OCI-M1 (cell line): ENCODE data around the gene C21orf58.
"Not testable (repeated sequence)": the region's sequence is repeated elsewhere in the genome, so short reads cannot be mapped to it uniquely, and the experiment has no call there.

Experiments
- DNase-seq: peaks from one replicate; lab custom pipeline; 2025; lab: John Stamatoyannopoulos, UW

C21orf58 gene

GRCh38 chr21:46324390-46325072, 861 bp upstream of the C21orf58 start:
- peak; percentile 94 for DNase-seq

DNA sequence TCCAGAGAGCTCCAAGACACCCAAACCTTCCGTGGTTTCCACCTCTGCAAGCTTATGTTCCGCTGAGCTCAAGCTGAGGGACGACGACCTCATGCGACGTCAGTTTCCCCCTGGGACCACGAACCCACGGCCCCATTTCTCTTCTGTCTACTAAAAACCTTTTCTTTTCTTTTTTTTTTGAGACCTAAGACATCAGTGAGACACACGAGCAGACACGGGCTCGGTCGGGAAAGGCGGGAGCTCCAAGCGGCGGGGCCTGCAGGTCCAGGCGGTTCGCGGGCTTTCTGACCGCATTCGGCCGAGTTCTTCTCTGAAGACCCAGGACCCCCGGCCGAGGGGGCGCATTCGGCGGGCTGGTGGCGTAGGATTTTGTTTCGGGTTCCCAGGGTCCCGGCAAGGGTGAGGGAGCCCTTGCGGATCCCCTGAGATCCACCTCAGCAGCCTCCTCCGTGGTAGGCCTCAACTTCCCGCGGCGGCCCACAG, 402 bp downstream of the C21orf58 start:
- DNase-seq = peak; percentile 62

GRCh38 chr21:46322351-46323226, 1.1 kb downstream of the C21orf58 start:
- DNase-seq = peak; percentile 61

- peak; percentile 98 for DNase-seq
These were observed 3.3 kb downstream of the C21orf58 start for GRCh38 chr21:46320331-46320801.

DNA sequence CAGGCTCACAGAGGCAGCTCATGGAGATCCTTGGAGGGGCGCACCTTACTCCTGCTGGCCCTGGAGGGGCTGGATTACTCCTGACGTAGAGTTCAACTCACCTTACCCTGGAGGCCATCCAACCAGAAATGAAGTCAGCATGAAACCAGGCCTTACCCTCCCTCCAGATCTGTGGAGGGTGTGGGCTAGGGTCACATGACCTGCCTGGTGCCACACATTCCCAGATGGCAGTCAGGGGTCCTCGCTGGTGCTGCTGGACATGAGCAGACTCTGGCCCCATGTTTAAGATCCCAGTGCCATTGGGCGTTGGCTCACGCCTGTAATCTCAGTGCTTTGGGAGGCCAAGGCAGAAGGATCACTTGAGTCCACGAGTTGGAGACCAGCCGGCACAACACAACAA, 4.5 kb downstream of the C21orf58 start:
- DNase-seq = no peak

DNA sequence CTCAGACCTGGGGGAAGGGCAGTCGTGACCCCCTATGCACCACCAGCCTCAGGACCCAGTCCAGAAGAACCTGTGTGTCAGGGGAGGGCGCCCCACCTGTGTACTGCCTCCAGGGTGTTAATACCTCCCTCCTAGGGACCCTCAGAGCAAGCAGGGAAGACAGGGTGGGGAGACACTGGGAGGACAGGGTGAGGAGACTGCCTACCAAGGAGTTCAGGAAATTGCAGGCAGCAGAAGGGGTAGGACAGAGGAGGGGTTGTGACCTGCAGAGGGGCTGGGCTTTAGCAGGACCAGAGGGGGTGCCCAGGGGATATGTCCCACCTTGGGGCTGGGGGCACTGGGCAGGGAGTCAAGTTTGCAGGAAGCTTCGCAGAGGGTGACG, 5.2 kb downstream of the C21orf58 start:
- no peak for DNase-seq

- DNase-seq = no peak
These were observed 5.8 kb downstream of the C21orf58 start for GRCh38 chr21:46317710-46318463.

- no peak for DNase-seq
These were observed 6.9 kb downstream of the C21orf58 start for GRCh38 chr21:46316708-46317324.

DNA sequence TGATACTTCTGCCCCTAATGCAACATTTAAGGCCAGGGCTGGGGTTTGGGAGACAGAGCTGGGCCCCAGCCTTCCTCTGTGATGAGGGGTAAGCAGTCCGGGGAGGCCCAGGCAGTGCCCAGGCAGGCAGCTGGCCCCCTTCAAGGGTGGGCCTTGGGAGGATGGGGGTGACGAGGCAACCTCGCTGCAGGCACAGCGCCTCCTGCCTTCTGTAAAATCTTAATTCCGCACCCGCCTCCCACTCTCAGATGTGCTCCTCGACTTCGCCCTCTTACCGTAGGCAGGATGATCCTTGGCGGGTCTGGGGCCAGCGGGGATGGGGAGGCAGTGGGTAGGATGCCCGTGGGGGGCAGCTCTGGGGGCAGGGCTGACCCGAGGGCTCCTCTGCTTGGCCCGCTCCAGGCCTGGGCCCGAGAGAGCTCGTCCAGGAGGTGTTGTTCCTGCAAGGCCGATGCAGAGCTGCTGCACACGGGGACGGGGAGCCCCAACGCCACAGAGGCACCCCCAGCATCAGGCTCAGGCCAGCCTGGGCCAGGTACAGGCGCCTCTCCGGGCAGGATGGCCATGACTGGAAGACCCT, 9.1 kb downstream of the C21orf58 start:
- DNase-seq = no peak

GRCh38 chr21:46312949-46313348, 10.7 kb downstream of the C21orf58 start:
- DNase-seq = no peak

DNA sequence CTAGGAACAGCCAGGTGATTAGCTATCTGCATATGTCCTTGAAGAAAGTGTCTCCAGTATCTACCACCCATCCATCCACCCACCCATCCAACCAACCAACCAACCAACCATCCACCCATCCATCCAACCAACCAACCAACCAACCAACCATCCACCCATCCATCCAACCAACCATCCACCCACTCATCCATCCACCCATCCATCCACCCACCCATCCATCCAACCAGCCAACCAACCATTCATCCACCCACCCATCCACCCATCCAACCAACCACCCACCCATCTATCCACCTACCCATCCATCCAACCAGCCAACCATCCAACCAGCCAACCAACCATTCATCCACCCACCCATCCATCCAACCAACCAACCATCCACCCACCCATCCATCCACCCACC, 12.1 kb downstream of the C21orf58 start:
- no peak for DNase-seq

DNA sequence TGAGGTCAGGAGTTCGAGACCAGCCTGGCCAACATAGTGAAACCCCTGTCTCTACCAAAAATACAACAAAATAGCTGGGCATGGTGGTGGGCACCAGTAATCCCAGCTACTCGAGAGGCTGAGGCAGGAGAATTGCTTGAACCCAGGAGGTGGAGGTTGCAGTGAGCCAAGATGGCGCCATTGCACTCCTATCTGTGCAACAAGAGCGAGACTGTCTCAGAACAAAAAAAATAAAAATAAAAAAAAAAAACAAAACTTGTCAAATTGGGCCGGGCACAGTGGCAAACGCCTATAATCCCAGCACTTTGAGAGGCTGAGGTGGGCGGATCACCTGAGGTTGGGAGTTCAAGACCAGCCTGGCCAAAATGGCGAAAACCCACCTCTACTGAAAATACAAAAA, 13.4 kb downstream of the C21orf58 start:
- DNase-seq = not testable (repeated sequence)

DNA sequence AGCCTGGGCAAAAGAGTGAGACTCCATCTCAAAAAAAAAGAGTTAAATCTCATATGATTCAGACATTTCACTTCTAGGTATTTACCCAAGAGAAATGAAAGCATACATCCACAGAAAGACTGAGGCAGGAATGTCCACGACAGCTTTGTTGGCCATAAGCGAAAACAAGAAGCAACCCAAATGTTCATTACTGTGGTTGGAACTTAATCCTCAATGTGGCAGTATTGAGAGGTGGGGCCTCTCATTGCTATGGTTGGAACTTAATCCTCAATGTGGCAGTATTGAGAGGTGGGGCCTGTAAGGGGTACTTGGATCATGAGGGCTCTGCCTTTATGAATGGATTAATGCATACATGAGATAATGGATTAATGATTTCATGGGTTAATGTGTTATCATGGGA, 15.2 kb downstream of the C21orf58 start:
- no peak for DNase-seq

- peak; percentile 71 for DNase-seq
These were observed 16.0 kb downstream of the C21orf58 start for GRCh38 chr21:46307625-46308024.

DNA sequence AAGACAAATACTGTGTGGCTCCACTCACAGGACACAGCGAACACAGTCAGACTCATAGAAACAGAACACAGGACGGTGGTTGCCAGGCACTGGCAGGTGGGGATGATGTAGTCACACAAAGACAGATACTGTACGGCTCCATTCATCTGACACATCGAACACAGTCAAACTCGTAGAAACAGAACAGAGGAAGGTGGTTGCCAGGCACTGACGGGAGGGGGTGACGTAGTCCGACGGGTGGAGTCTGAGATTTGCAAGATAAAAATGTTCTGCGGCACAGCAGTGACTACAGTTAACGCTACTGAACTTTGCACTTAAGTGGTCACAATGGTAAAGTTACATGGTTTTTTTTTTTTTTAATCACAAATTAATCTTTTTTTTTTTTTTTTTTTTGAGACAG, 18.7 kb downstream of the C21orf58 start:
- no peak for DNase-seq

- no peak for DNase-seq
These were observed 19.2 kb downstream of the C21orf58 start for GRCh38 chr21:46304437-46304836.

DNA sequence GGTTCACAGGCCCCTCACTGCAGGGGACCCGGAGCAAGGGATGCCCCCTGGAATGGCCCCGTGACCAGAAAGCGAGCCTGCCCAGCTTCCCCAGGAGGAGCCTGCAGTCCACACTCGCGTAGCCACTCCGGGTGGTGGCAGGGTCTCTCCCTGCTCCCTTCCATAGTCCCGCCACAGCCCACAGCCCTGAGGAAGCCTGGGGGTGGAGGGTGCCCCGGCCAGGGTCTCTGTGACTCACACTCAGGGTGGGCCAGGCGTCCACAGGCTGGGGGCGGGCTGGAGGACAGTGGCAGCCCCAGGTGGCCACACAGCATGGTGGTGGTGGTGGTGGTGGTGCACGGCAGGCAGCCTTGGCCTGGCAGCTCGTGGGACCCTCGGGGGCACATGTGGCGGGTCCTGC, 21.9 kb downstream of the C21orf58 start:
- no peak for DNase-seq

GRCh38 chr21:46299167-46299566, 24.5 kb downstream of the C21orf58 start:
- DNase-seq = no peak

- DNase-seq = no peak
These were observed 26.1 kb downstream of the C21orf58 start for GRCh38 chr21:46297338-46298271.

- no peak for DNase-seq
These were observed 27.5 kb downstream of the C21orf58 start for GRCh38 chr21:46295996-46296752.
